ENCODE results near the gene ALS2CL. TPM values are rescaled to one million over a fixed set of nuclear protein-coding genes. Genes with fewer than 3 reads are reported as not detected.

Gene ALS2CL
- total and polyA plus RNA-seq, 2 experiments from 2014 or later: 14.4 to 15.2 TPM

DNA sequence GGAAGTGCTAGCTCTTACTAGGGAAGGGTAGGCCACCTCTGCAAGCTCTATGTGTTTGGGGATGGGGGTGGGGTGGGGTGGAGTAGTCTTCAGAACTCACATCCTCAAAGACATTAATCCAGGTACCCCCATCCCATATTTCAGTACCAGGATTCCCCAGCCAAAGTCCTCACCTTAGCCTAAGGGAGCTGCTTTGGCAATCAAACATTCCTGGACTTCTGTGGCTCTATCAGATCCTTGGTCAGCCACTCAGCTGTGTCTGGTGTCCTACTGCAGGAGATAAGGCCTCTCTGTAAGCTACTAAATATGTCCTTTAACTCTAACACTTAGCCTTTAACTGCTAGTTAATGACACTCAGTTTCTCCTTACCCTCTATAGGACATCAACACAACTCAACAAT lies 54.3 kb downstream of the ALS2CL start:
- Histone ChIP-seq H3K36me3 (replicated peaks; ENCODE audit: insufficient read depth, low read depth) (no peaks in the 10 kb centered on the region), H3K79me2 (no peaks in the 10 kb centered on the region), H2AFZ (no peak overlapping the region), H3K9me3 (ENCODE audit: low read depth) (no peaks in the 10 kb centered on the region), H3K4me2 (no peak overlapping the region), H3K9me2 (replicated peaks; ENCODE audit: insufficient read depth) (no peaks in the 10 kb centered on the region), H3K27ac (no peak overlapping the region), H3K4me1 (ENCODE audit: insufficient read depth) (no peaks in the 10 kb centered on the region), H3K27me3 (no peaks in the 10 kb centered on the region), H3K4me3 (no peak overlapping the region), H4K20me1 (ENCODE audit: insufficient read depth, poor library complexity, severe bottlenecking) (no peaks in the 10 kb centered on the region)
- no peak for DNase-seq (ENCODE audit: low spot score)
- no peak for TF ChIP-seq EZH2phosphoT487 (IDR thresholded peaks at IDR 0.05; ENCODE audit: low read depth, severe bottlenecking, unreplicated experiment)
- TF ChIP-seq, protein P1, sequence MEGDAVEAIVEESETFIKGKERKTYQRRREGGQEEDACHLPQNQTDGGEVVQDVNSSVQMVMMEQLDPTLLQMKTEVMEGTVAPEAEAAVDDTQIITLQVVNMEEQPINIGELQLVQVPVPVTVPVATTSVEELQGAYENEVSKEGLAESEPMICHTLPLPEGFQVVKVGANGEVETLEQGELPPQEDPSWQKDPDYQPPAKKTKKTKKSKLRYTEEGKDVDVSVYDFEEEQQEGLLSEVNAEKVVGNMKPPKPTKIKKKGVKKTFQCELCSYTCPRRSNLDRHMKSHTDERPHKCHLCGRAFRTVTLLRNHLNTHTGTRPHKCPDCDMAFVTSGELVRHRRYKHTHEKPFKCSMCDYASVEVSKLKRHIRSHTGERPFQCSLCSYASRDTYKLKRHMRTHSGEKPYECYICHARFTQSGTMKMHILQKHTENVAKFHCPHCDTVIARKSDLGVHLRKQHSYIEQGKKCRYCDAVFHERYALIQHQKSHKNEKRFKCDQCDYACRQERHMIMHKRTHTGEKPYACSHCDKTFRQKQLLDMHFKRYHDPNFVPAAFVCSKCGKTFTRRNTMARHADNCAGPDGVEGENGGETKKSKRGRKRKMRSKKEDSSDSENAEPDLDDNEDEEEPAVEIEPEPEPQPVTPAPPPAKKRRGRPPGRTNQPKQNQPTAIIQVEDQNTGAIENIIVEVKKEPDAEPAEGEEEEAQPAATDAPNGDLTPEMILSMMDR (IDR thresholded peaks at IDR 0.05; ENCODE audit: poor library complexity): no peak

DNA sequence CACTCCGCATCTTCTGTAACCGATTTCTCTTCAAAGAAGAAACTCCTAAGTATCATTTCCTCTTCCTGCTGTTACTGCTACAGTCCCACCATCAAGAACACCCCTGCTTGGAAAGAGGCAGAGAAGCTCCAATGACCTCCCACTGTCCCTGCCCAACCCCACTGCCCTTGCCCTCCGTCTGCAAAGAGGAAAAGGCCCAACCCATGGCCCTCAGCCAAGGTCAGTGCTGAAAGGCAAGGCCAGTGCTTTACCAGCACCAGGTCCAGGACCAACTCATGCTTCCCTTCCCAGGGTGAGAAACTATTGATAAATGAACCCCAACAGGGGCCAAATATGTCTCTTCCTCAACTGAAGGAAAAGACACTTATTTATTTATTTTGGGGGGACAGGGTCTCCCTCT lies 58.6 kb downstream of the ALS2CL start:
- Histone ChIP-seq H3K27me3 (no peaks in the 10 kb centered on the region), H3K4me1 (ENCODE audit: insufficient read depth) (peaks cover 13% of the 10 kb centered on the region), H3K9me2 (replicated peaks; ENCODE audit: insufficient read depth) (no peaks in the 10 kb centered on the region), H4K20me1 (ENCODE audit: insufficient read depth, poor library complexity, severe bottlenecking) (no peaks in the 10 kb centered on the region), H3K79me2 (no peaks in the 10 kb centered on the region), H3K4me3 (no peak overlapping the region), H3K36me3 (replicated peaks; ENCODE audit: insufficient read depth, low read depth) (no peaks in the 10 kb centered on the region), H3K4me2 (no peak overlapping the region), H2AFZ (no peak overlapping the region), H3K27ac (no peak overlapping the region), H3K9me3 (ENCODE audit: low read depth) (no peaks in the 10 kb centered on the region)
- DNase-seq (ENCODE audit: low spot score): no peak
- WGBS (ENCODE audit: low lambda C conversion rate, missing lambda C conversion rate): 91% methylated on average over 3 of the region's 3 CpGs
- TF ChIP-seq EZH2 (IDR thresholded peaks at IDR 0.05; ENCODE audit: borderline replicate concordance): no peak
- TF ChIP-seq, protein P1 (IDR thresholded peaks at IDR 0.05; ENCODE audit: poor library complexity): no peak
- TF ChIP-seq EZH2phosphoT487 (IDR thresholded peaks at IDR 0.05; ENCODE audit: low read depth, severe bottlenecking, unreplicated experiment): no peak

DNA sequence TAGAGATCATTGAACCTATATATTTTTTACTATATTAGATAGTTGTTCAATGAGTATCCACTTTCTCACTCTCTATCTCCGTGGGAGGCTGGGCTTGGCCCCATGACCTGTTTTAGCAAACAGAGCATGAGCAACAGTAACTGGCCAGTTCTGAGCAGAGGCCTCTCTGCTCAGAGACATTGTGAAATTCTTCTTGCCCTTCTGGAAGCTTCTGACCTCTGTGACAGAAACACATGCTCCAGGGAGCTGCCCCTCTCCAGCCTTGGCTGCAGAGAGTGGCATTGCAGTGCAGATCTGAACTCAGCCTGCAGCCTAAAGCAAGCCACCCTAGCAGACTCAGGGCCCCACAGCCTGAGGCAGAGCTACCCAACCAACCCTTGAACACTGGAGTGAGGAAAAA lies 60.7 kb downstream of the ALS2CL start:
- TF ChIP-seq, protein P1 (IDR thresholded peaks at IDR 0.05; ENCODE audit: poor library complexity): no peak
- TF ChIP-seq EZH2phosphoT487 (IDR thresholded peaks at IDR 0.05; ENCODE audit: low read depth, severe bottlenecking, unreplicated experiment) (no peak), EZH2 (IDR thresholded peaks at IDR 0.05; ENCODE audit: borderline replicate concordance) (no peak)
- Histone ChIP-seq H3K9me3 (ENCODE audit: low read depth) (no peaks in the 10 kb centered on the region), H3K4me2 (no peak overlapping the region), H3K36me3 (replicated peaks; ENCODE audit: insufficient read depth, low read depth) (no peaks in the 10 kb centered on the region), H3K4me1 (ENCODE audit: insufficient read depth) (peaks cover 29% of the 10 kb centered on the region), H2AFZ (no peak overlapping the region), H3K9me2 (replicated peaks; ENCODE audit: insufficient read depth) (no peaks in the 10 kb centered on the region), H3K4me3 (no peak overlapping the region), H3K27me3 (no peaks in the 10 kb centered on the region), H4K20me1 (ENCODE audit: insufficient read depth, poor library complexity, severe bottlenecking) (no peaks in the 10 kb centered on the region), H3K27ac (no peak overlapping the region), H3K79me2 (no peaks in the 10 kb centered on the region)
- peak; percentile 56 for DNase-seq (ENCODE audit: low spot score)
- 38% methylated on average over 1 of the region's 1 CpG for WGBS (ENCODE audit: low lambda C conversion rate, missing lambda C conversion rate)

All from hepatocyte (in vitro differentiated cells).